Ishikawa (cell line): ENCODE data around the gene KCNB1.

Experiments
- EP300 ChIP-seq: IDR thresholded peaks from 2 replicates; pipeline ENCODE4 v1.6.1; 2012; ENCODE audit warnings: borderline replicate concordance
- MAX ChIP-seq: IDR thresholded peaks from 2 replicates; pipeline ENCODE4 v1.6.1; 2012
- TAF1 ChIP-seq: IDR thresholded peaks from 2 replicates; pipeline ENCODE4 v1.6.1; 2012; ENCODE audit warnings: low read depth, mild to moderate bottlenecking
- YY1 ChIP-seq: IDR thresholded peaks from 2 replicates; pipeline ENCODE4 v1.6.1; 2012; ENCODE audit warnings: low read depth

- TF ChIP-seq TAF1 (no peak), EP300 (no peak), YY1 (no peak), MAX (no peak)
Measured at GRCh38 chr20:49330701-49331615, 151.5 kb downstream of the KCNB1 start.
